ENCODE measurements around the gene MAP4K2. TPM values are rescaled to one million over a fixed set of nuclear protein-coding genes. Genes with fewer than 3 reads are reported as not detected.

Gene MAP4K2
- total RNA-seq, 4 donors from 2014 or later, result 8.5 to 33.3 (median 17.7) TPM

DNA sequence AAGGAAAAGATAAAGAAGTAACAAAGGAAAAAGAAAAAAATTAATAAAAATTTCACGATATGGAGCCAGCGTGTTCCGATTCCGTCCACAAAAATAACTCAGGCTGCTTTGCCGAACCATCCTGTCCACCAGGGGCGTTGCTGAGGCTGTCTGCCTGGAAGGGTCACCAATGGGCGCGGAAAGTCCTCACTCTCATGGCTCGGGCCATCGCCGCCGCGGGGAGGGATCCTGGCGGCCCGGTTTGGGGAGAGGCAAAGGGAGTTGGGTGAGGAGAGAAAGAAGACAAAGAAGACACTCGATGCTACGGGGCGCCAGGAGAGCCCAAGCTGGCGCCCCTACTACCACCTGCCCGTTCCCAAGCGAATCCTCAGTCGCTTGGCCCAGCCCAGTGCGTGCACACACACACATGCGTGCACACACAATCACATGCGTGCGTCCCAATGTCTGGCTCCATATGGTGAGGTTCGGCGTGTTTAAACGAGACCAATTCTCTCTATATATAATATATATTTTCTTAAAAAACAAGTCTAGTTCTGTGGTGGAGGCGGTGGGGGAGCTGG lies 37.6 kb downstream of the MAP4K2 start:
- DNase-seq (ENCODE audit: low spot score) (no peak), ATAC-seq (ENCODE audit: low FRiP score) (no peak)
- TF ChIP-seq, protein P1, sequence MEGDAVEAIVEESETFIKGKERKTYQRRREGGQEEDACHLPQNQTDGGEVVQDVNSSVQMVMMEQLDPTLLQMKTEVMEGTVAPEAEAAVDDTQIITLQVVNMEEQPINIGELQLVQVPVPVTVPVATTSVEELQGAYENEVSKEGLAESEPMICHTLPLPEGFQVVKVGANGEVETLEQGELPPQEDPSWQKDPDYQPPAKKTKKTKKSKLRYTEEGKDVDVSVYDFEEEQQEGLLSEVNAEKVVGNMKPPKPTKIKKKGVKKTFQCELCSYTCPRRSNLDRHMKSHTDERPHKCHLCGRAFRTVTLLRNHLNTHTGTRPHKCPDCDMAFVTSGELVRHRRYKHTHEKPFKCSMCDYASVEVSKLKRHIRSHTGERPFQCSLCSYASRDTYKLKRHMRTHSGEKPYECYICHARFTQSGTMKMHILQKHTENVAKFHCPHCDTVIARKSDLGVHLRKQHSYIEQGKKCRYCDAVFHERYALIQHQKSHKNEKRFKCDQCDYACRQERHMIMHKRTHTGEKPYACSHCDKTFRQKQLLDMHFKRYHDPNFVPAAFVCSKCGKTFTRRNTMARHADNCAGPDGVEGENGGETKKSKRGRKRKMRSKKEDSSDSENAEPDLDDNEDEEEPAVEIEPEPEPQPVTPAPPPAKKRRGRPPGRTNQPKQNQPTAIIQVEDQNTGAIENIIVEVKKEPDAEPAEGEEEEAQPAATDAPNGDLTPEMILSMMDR (IDR thresholded peaks at IDR 0.05), result no peak

DNA sequence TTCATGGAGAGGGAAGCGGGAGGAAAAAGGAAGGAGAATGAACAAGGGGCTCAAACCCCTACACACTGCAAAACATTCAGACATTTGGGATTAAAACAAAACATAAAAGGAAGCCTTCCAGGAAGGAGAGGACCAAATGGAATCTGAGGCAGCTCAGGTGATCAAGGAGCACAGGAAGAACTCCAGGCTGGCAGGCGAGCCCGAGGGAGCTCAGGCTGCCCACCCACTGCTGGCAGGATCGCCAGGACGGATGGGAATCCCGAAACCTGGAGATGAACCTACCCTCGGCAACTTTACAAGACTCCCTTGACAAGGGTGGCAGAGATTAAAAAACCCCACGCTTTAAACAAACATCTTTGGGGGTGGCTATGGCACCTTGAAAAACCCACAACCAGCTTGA lies 38.3 kb downstream of the MAP4K2 start:
- ATAC-seq (ENCODE audit: low FRiP score), result no peak
- DNase-seq (ENCODE audit: low spot score), result no peak
- TF ChIP-seq, protein P1 (IDR thresholded peaks at IDR 0.05), result no peak

DNA sequence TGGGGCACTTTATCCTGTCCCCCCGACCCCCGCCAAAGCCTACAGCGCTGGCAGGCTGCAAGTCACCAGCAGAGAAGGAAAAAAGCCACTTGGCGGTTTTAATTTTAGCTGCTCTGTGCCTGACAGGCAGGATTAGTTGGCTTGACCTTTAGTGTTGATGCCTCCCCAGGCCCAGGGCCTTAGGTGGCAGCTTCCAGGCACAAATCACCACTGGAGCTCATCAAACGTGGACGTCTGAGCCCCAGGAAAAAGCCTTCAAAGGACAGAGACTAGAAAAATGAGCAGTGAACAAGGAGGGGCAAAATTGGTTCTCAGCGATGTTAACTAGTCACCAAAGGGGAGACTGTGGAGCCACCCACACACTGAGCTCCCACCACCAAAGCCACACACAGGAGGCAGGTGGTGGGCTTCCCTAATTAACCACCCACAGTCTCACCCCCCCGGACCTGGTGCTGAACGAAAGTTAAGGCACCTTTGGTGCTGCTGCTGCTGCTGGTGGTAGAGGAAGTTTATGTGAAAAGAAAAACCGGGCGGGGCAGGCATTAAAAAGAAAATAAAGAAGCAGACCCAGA lies 38.9 kb downstream of the MAP4K2 start:
- DNase-seq (ENCODE audit: low spot score) (no peak), ATAC-seq (ENCODE audit: low FRiP score) (no peak)
- TF ChIP-seq, protein P1 (IDR thresholded peaks at IDR 0.05), result no peak

DNA sequence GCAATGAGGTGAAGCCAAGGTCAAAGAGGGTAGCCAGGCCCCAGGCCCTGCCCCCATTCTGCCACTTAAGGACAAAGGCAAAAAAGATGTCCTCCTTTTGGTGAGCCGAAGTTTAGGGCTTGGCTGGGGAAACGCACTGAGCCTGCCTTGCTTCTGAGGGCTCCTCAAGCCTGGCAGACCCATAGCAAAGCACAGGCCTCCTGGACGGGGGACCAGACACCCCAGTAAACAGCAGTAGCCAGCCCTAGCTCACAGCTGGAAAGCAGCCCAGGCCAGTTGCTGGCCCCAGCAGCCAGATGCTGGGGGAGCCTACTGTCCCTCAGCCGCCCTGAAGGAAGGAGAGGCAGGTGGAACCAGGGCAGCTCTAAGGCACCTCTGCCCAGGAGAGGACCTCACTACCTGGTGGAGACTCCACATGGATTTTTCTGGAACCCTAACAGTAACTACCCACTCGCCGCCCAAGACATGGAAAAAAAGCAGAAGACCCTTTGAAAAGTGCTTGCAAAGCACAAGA lies 39.4 kb downstream of the MAP4K2 start:
- DNase-seq (ENCODE audit: low spot score) (no peak), ATAC-seq (ENCODE audit: low FRiP score) (no peak)
- TF ChIP-seq, protein P1 (IDR thresholded peaks at IDR 0.05), result no peak

DNA sequence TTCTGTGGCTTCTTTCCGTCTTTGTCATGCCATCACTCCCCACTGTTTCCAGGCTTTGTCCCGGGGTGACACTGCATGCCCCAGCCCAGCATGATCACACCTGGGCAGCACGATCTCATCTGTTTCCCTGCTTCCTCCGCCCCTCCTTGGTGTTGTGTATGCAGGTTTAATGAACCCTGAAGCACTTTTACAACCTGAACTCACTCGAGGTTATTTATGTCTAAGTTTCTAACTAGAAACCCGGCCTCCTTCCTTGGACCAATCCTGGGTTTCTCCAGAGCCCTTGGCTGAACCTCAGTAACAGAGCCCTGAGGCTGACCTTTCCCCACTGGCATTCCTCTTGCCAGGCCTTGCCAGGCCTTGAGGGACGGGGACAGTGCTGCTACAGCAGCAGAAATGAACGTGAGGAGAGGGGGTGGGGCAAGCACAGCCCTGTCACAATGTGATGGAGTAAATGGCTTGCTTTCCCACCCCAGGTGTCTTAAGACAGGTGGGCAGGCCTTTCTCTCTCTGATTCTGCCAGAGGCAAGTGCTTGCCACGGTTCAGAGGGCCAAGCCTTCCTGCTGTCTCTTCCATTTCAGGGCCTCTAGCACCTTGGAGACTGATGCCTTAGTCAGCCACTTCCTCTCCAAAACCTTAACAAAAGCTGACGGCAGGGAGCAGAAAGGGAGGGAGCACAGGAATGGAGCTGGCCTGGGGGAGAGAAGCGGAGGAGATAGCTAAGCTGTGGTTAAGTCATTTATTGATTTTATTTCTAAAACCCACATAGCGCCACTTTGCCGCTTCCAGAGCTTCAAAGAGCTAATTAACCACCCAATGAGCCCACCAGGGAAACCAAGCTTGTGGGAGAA lies 40.1 kb downstream of the MAP4K2 start:
- DNase-seq (ENCODE audit: low spot score) (no peak), ATAC-seq (ENCODE audit: low FRiP score) (no peak)
- TF ChIP-seq, protein P1 (IDR thresholded peaks at IDR 0.05), result no peak

DNA sequence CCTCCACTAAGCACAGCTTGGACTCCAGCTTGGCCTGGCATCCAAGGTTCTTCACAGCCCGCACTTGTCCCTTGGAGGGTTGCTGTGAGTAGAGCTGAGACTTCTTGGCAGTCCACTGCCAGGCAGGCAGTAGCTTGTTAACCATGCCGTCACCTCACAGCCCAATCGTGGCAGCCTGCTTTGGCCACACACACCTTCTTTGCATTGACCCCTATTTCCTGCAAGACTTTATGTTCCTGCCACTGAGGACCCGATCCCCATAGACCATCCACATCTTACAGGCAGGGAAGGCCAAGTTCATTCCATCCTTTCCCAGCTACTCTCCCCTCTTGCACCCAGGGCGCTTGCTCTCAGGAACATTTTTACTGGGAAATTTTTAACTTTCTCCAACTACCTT lies 40.7 kb downstream of the MAP4K2 start:
- DNase-seq (ENCODE audit: low spot score) (no peak), ATAC-seq (ENCODE audit: low FRiP score) (no peak)
- TF ChIP-seq, protein P1 (IDR thresholded peaks at IDR 0.05), result no peak

All from omental fat pad (tissue), 4 donors.